Measurements from ENCODE around the gene TBCB.

DNA sequence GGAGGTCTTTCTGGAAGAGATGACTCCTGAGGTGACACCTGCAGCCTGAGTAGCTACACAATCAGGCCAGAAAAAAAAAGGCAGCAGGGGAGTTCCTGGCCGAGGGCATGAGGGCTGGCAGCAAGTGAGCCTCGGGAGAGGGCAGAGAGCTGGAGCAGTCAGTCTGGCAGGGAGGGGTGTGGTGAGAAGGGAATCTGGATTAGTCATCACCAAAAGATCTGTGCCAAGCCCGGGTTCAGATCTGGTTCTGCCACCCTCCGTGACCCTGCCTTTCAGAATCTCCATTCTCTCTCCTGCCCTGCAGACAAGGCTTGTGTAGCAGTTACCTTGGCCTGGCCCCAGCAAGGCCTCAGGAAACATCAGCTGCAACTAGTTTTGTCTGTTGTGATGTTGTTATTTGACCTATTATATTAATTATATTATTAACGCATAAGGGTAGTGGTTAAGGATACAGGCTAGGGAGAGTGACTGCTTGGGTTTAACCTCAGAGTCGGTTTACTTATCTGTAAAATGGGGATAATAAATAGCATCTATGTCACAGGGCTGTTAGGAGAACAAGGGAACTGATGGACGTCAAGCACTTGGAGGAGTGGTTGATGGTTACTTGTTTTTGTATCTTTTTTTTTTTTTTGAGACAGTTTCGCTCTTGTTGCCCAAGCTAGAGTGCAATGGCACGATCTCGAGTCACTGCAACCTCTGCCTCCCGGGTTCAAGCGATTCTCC is 21.9 kb downstream of the TBCB start:
- TF ChIP-seq ZNF571 (tag by site-specific recombination; IDR thresholded peaks at IDR 0.05) (no peak), ZNF549 (tag by site-specific recombination; IDR thresholded peaks at IDR 0.05) (no peak), ZNF558 (tag by site-specific recombination; IDR thresholded peaks at IDR 0.05) (no peak)

All from HEK293 (cell line).